Smooth muscle cell (in vitro differentiated cells): ENCODE results near the gene ZNF511. TPM values are rescaled to one million over a fixed set of nuclear protein-coding genes. Genes with fewer than 3 reads are reported as not detected.

ENCODE experiments used
- DNase-seq: peaks from one replicate; lab custom pipeline; 2025; ENCODE audit not compliant: unreplicated experiment; lab: John Stamatoyannopoulos, UW
- H2AFZ ChIP-seq: fragments of 200-600 bp; sonication (generic); 2 replicates; pipeline ENCODE4 v1.6.0; 2016; ENCODE audit warnings: antibody characterized with exemption, low read depth, mild to moderate bottlenecking
- H3F3A ChIP-seq: fragments of 200-600 bp; sonication (generic); 2 replicates; pipeline ENCODE4 v1.6.0; 2017; ENCODE audit warnings: antibody characterized with exemption, low read depth
- H3K27ac ChIP-seq: fragments of 200-600 bp; sonication (generic); 2 replicates; pipeline ENCODE4 v1.5.1; 2016; ENCODE audit warnings: low read depth, mild to moderate bottlenecking
- H3K27me3 ChIP-seq: fragments of 200-600 bp; sonication (generic); 2 replicates; pipeline ENCODE4 v1.6.1; 2016; ENCODE audit warnings: low read depth, mild to moderate bottlenecking
- H3K36me3 ChIP-seq: fragments of 200-600 bp; sonication (generic); 2 replicates; pipeline ENCODE4 v1.5.1; 2016; ENCODE audit warnings: low read depth
- H3K4me1 ChIP-seq: fragments of 200-600 bp; sonication (generic); 2 replicates; pipeline ENCODE4 v1.5.1; 2016; ENCODE audit warnings: low read depth
- H3K4me2 ChIP-seq: fragments of 200-600 bp; sonication (generic); 2 replicates; pipeline ENCODE4 v1.6.0; 2016; ENCODE audit warnings: mild to moderate bottlenecking
- H3K4me3 ChIP-seq: fragments of 200-600 bp; sonication (generic); 2 replicates; pipeline ENCODE4 v1.5.1; 2016; ENCODE audit warnings: mild to moderate bottlenecking
- H3K79me2 ChIP-seq: fragments of 200-600 bp; sonication (generic); 2 replicates; pipeline ENCODE4 v1.6.0; 2016; ENCODE audit warnings: low read depth, mild to moderate bottlenecking
- H3K9ac ChIP-seq: fragments of 200-600 bp; sonication (generic); 2 replicates; pipeline ENCODE4 v1.6.0; 2016; ENCODE audit warnings: low read depth
- H3K9me3 ChIP-seq: fragments of 200-600 bp; sonication (generic); replicated peaks from 2 replicates; pipeline ENCODE4 v1.5.1; 2016; ENCODE audit warnings: low read depth
- H4K20me1 ChIP-seq: fragments of 200-600 bp; sonication (generic); 2 replicates; pipeline ENCODE4 v1.6.0; 2016; ENCODE audit warnings: low read depth
- WGBS: methylation state at CpG from one replicate; pipeline ENCODE4 v1.1.7; 2016; ENCODE audit warnings: low lambda C conversion rate; 5-methylcytosine and 5-hydroxymethylcytosine counted together
- polyA plus RNA-seq: library from polyadenylated mRNA; unstranded; fragments of >200 nt; fragmentation: Nextera tagmentation; extraction: Ambion mirVana; gene quantifications from 2 replicates; pipeline ENCODE4 v1.2.1, GENCODE V29; 2016
- total RNA-seq: library from RNA; depleted of rRNA; stranded (reverse); fragments of >200 nt; gene quantifications from 2 replicates; pipeline ENCODE4 v1.2.3, GENCODE V29; 2014
- TF ChIP-seq, protein P1 (sequence below): fragments of 200-600 bp; sonication (generic); IDR thresholded peaks from 2 replicates; pipeline ENCODE4 v1.5.1; 2017; ENCODE audit warnings: borderline replicate concordance, mild to moderate bottlenecking, antibody characterized with exemption; ENCODE audit not compliant: insufficient read depth, poor library complexity, severe bottlenecking

Gene ZNF511
- total and polyA plus RNA-seq, 2 experiments from 2014 or later: 20.0 to 52.3 TPM

DNA sequence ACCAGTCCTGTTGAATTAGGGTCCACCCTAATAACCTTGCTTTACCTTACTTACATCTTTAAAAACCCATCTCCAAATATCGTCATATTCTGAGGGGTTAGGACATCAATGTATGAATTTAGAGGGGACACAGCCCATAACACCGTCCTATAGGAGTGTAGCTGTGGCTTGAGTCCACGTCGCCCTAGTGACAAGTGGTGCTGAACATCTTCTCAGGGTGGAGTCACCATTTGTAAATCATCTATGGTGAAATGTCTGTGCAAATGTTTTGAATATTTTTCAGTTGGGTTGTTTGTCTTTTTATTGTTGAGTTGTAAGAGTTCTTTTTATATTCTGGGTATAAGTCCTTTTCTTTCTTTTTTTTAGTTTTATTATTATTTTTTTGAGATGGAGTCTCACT, 33.3 kb downstream of the ZNF511 start:
- Histone ChIP-seq H4K20me1 (no peaks in the 10 kb centered on the region), H3K4me3 (no peak overlapping the region), H3K4me1 (no peaks in the 10 kb centered on the region), H3K79me2 (no peaks in the 10 kb centered on the region), H2AFZ (no peak overlapping the region), H3K27me3 (peaks cover 5% of the 10 kb centered on the region), H3K9ac (no peak overlapping the region), H3K36me3 (no peaks in the 10 kb centered on the region), H3F3A (no peaks in the 10 kb centered on the region), H3K9me3 (no peaks in the 10 kb centered on the region), H3K4me2 (no peak overlapping the region), H3K27ac (no peak overlapping the region)
- WGBS: 94% methylated on average over 4 of the region's 4 CpGs
- TF ChIP-seq, protein P1, sequence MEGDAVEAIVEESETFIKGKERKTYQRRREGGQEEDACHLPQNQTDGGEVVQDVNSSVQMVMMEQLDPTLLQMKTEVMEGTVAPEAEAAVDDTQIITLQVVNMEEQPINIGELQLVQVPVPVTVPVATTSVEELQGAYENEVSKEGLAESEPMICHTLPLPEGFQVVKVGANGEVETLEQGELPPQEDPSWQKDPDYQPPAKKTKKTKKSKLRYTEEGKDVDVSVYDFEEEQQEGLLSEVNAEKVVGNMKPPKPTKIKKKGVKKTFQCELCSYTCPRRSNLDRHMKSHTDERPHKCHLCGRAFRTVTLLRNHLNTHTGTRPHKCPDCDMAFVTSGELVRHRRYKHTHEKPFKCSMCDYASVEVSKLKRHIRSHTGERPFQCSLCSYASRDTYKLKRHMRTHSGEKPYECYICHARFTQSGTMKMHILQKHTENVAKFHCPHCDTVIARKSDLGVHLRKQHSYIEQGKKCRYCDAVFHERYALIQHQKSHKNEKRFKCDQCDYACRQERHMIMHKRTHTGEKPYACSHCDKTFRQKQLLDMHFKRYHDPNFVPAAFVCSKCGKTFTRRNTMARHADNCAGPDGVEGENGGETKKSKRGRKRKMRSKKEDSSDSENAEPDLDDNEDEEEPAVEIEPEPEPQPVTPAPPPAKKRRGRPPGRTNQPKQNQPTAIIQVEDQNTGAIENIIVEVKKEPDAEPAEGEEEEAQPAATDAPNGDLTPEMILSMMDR: no peak
- no peak for DNase-seq

DNA sequence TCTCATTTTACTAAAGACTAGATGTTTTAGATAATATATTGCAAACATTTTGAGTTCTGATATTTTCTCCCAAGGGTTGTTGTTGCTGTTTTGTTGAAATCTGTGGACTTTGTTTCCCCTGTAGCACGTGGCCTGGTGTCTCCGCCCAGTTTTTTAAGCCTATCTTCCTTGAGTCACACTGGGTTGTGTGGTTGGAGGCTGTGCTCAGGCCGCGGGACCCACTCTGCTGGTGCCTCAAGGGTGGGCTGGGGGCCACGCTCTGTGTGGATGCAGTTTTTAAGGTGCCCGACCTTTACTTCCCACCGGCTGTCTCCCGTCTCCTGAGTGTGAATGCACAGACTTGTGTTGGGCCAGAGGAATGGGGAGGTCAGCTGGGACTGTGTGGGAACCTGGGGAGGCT, 34.2 kb downstream of the ZNF511 start:
- Histone ChIP-seq H3K36me3 (no peaks in the 10 kb centered on the region), H3K9me3 (no peaks in the 10 kb centered on the region), H3K79me2 (no peaks in the 10 kb centered on the region), H4K20me1 (no peaks in the 10 kb centered on the region), H3F3A (no peaks in the 10 kb centered on the region), H3K4me2 (no peak overlapping the region), H3K27ac (no peak overlapping the region), H3K27me3 (no peaks in the 10 kb centered on the region), H3K9ac (no peak overlapping the region), H3K4me3 (no peak overlapping the region), H3K4me1 (no peaks in the 10 kb centered on the region), H2AFZ (no peak overlapping the region)
- TF ChIP-seq, protein P1: no peak
- DNase-seq: no peak
- WGBS: 86% methylated on average over 8 of the region's 8 CpGs

- Histone ChIP-seq H2AFZ (no peak overlapping the region), H3K4me2 (no peak overlapping the region), H3K79me2 (no peaks in the 10 kb centered on the region), H3K9me3 (no peaks in the 10 kb centered on the region), H3K9ac (no peak overlapping the region), H4K20me1 (no peaks in the 10 kb centered on the region), H3K4me1 (no peaks in the 10 kb centered on the region), H3K27me3 (no peaks in the 10 kb centered on the region), H3F3A (no peaks in the 10 kb centered on the region), H3K4me3 (no peak overlapping the region), H3K27ac (no peak overlapping the region), H3K36me3 (no peaks in the 10 kb centered on the region)
- TF ChIP-seq, protein P1: no peak
- WGBS: 59% methylated on average over 9 of the region's 9 CpGs
- no peak for DNase-seq
These were observed 34.8 kb downstream of the ZNF511 start for GRCh38 chr10:133343558-133343957.

GRCh38 chr10:133344236-133344635, 35.5 kb downstream of the ZNF511 start:
- no peaks in the 10 kb centered on the region for H3F3A ChIP-seq
- no peak overlapping the region for H3K4me3 ChIP-seq
- TF ChIP-seq, protein P1: no peak
- H2AFZ ChIP-seq: no peak overlapping the region
- no peaks in the 10 kb centered on the region for H3K4me1 ChIP-seq
- H3K4me2 ChIP-seq: no peak overlapping the region
- H3K9ac ChIP-seq: no peak overlapping the region
- DNase-seq: no peak
- no peaks in the 10 kb centered on the region for H3K27me3 ChIP-seq
- 94% methylated on average over 5 of the region's 5 CpGs for WGBS
- H3K36me3 ChIP-seq: no peaks in the 10 kb centered on the region
- H3K79me2 ChIP-seq: no peaks in the 10 kb centered on the region
- H4K20me1 ChIP-seq: no peaks in the 10 kb centered on the region
- no peaks in the 10 kb centered on the region for H3K9me3 ChIP-seq
- H3K27ac ChIP-seq: no peak overlapping the region
